Left ventricle myocardium inferior (tissue), 1 donor: Measurements from ENCODE around the gene TRAF3IP3. TPM values are rescaled to one million over a fixed set of nuclear protein-coding genes. Genes with fewer than 3 reads are reported as not detected.

Source experiments
- DNase-seq: peaks from one replicate; pipeline ENCODE4 v3.0.0-alpha.2; 2020
- H3K27ac ChIP-seq: fragments of 200-600 bp; replicated peaks from 2 replicates; pipeline ENCODE4 v1.8.0; 2021
- H3K27me3 ChIP-seq: fragments of 200-600 bp; 2 replicates; pipeline ENCODE4 v1.8.0; 2021; ENCODE audit warnings: low read depth
- H3K36me3 ChIP-seq: fragments of 200-600 bp; 2 replicates; pipeline ENCODE4 v1.8.0; 2021
- H3K4me1 ChIP-seq: fragments of 200-600 bp; 2 replicates; pipeline ENCODE4 v1.8.0; 2021
- H3K4me3 ChIP-seq: fragments of 200-600 bp; 2 replicates; pipeline ENCODE4 v1.8.0; 2021; ENCODE audit warnings: mild to moderate bottlenecking, moderate library complexity
- H3K9me3 ChIP-seq: fragments of 200-600 bp; replicated peaks from 2 replicates; pipeline ENCODE4 v1.8.0; 2021
- intact Hi-C: fragments of 100-400 bp; cut with micrococcal nuclease; formaldehyde crosslinking; loops from one replicate; pipeline ENCODE4 v1.11.0; 2022
- total RNA-seq: library from RNA; stranded (reverse); fragmentation: NEBNext Ultra II Directional; extraction: Animal tissue kit (Norgen Biotek cat#: 25700); gene quantifications from one replicate; pipeline ENCODE4 v1.2.1, GENCODE V29; 2021
- TF ChIP-seq, protein P1 (sequence below): fragments of 200-600 bp; IDR thresholded peaks from 2 replicates; pipeline ENCODE4 v1.8.0; 2021; ENCODE audit warnings: antibody characterized with exemption, mild to moderate bottlenecking, borderline replicate concordance
- donor health status: DM: no; HTN: yes; CAD: no; lungs with severe emphysema.

The TRAF3IP3 gene
- total RNA-seq, 1 donor from 2014 or later = 1.2 TPM

DNA sequence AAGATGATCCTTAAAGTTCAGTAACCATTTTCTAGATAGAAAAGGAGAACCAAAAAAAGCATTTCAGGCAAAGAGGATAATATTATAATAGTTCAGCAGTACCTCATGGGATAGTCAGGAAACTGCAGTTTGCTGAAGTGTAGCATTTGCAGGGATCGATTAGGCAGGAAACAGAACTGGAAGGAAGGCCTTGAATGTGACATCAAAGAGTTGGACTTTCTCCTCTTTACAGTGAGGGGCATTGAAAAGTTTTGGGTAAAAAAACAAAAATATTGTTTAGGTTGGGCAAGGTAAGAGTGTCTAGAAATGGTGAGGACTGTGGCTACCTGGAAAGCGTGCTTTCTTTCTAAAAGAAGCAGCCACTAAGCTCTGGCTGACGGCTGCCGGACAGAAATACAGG, 58.0 kb downstream of the TRAF3IP3 start:
- TF ChIP-seq, protein P1, sequence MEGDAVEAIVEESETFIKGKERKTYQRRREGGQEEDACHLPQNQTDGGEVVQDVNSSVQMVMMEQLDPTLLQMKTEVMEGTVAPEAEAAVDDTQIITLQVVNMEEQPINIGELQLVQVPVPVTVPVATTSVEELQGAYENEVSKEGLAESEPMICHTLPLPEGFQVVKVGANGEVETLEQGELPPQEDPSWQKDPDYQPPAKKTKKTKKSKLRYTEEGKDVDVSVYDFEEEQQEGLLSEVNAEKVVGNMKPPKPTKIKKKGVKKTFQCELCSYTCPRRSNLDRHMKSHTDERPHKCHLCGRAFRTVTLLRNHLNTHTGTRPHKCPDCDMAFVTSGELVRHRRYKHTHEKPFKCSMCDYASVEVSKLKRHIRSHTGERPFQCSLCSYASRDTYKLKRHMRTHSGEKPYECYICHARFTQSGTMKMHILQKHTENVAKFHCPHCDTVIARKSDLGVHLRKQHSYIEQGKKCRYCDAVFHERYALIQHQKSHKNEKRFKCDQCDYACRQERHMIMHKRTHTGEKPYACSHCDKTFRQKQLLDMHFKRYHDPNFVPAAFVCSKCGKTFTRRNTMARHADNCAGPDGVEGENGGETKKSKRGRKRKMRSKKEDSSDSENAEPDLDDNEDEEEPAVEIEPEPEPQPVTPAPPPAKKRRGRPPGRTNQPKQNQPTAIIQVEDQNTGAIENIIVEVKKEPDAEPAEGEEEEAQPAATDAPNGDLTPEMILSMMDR = no peak
- Histone ChIP-seq H3K27me3 (peaks cover 5% of the 10 kb centered on the region), H3K9me3 (no peaks in the 10 kb centered on the region), H3K27ac (no peak overlapping the region), H3K4me3 (no peak overlapping the region), H3K36me3 (no peaks in the 10 kb centered on the region), H3K4me1 (peaks cover under 1% of the 10 kb centered on the region)
- intact Hi-C loops = no loop called here
- DNase-seq = no peak

DNA sequence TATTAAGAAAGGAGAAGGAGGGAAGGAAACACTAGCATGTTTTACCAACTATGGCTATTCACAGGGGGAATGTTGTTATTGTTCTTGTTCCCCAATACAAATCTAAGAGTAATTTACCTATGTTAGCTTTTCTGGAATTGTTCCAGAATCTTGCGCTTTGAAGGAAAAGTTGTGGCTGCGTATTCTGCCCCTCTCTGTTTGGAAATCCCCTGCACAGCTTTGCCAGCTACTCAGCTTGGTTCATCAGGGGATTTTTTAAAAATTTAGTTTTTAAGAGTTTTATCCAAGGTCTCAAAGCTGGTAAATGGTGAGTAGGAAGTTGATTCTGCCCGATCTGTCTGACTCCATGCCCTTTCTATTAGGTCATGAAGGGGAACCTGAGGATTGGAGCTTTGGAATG, 59.6 kb downstream of the TRAF3IP3 start:
- TF ChIP-seq, protein P1 = no peak
- Histone ChIP-seq H3K27me3 (peaks cover 16% of the 10 kb centered on the region), H3K4me3 (no peak overlapping the region), H3K36me3 (no peaks in the 10 kb centered on the region), H3K4me1 (no peaks in the 10 kb centered on the region), H3K9me3 (no peaks in the 10 kb centered on the region), H3K27ac (no peak overlapping the region)
- intact Hi-C loops = no loop called here
- no peak for DNase-seq

DNA sequence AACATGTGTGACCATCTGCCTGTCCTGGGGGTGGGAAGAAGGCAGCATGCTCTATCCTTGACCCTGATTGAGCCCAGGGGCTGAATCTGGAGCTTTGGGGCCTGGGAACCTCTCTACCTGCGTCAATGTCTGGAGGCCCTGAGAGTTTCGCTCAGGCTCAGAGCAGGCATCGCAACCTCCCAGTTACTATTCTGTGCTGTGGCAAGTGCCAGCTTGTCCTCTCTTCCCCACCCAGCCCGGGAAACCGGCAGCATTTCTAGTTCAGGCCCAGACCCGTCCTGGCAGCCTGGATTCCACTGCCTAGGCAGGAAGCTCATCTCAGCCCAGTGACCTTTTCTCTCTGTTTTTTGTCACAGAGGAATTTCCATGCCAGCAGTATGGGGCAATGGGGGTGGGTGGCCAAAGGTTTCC, 60.1 kb downstream of the TRAF3IP3 start:
- TF ChIP-seq, protein P1 = no peak
- H3K27me3 ChIP-seq = peaks cover 16% of the 10 kb centered on the region
- intact Hi-C loops = no loop called here
- no peaks in the 10 kb centered on the region for H3K4me1 ChIP-seq
- H3K9me3 ChIP-seq = no peaks in the 10 kb centered on the region
- H3K36me3 ChIP-seq = no peaks in the 10 kb centered on the region
- H3K27ac ChIP-seq = no peak overlapping the region
- H3K4me3 ChIP-seq = no peak overlapping the region
- no peak for DNase-seq

DNA sequence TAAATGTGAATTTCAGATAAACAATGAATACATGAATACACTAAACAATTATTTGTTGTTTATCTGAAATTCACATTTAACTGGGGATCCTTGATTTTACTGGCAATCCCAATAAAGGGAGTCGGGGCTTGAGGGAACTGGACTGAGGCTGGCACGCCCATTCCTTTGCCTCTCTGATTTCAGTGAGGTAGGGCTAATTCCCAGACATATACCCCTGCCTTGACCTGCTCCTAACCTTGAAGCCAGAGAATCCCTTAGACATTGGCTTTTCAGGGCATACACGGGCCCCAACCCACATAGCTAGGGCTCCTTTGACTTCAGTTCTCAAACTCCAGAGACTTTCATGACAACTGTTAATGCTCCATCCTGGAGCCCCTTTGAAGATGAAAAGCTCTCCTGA, 61.1 kb downstream of the TRAF3IP3 start:
- DNase-seq = no peak
- no peaks in the 10 kb centered on the region for H3K9me3 ChIP-seq
- H3K4me3 ChIP-seq = no peak overlapping the region
- intact Hi-C loops = no loop called here
- H3K27ac ChIP-seq = no peak overlapping the region
- no peaks in the 10 kb centered on the region for H3K4me1 ChIP-seq
- no peaks in the 10 kb centered on the region for H3K36me3 ChIP-seq
- H3K27me3 ChIP-seq = peaks cover 16% of the 10 kb centered on the region
- TF ChIP-seq, protein P1 = no peak

DNA sequence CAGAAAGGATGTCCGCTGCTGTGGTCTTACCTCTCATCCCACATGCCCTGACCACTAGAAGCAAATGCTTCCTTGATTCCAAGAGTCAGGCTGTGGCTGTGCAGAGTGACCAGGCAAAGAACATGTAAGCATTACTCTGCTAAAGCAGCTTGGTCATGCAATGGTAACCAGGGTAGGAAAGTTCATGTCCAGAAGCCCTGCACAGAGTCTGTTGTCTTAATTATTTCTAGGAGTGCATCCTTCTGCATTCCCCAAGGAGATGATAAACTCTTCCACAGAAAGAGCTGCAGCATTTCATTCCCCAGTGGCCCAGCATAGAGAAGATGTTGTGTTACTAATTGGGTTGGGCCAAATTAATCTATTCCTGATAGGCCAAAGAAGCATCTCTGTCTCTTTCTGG, 61.8 kb downstream of the TRAF3IP3 start:
- TF ChIP-seq, protein P1 = no peak
- DNase-seq = no peak
- Histone ChIP-seq H3K4me3 (no peak overlapping the region), H3K36me3 (no peaks in the 10 kb centered on the region), H3K4me1 (peaks cover 1% of the 10 kb centered on the region), H3K27me3 (peaks cover 16% of the 10 kb centered on the region), H3K27ac (no peak overlapping the region), H3K9me3 (no peaks in the 10 kb centered on the region)
- intact Hi-C loops = no loop called here

DNA sequence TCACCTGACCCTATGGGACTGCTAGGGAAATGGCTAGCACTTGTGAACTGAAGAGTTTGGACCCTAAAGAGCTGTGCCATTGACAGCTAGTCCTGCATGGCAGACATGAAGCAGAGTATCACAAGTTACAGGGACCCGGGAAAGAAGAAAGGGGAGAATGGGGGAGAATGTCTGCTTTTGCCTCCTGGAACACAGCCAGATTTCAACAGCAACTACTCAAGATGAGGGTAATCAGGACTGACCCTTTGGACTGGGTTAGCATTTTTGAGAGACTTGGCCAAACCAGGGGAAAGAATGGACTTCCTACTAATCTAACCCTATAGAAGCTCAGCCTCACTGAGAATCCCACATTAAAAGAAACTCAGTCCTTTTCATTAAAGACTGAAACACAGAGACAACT, 63.2 kb downstream of the TRAF3IP3 start:
- H3K27ac ChIP-seq = no peak overlapping the region
- no peak for DNase-seq
- H3K36me3 ChIP-seq = no peaks in the 10 kb centered on the region
- H3K4me3 ChIP-seq = no peak overlapping the region
- TF ChIP-seq, protein P1 = no peak
- intact Hi-C loops = no loop called here
- peaks cover 16% of the 10 kb centered on the region for H3K27me3 ChIP-seq
- H3K9me3 ChIP-seq = no peaks in the 10 kb centered on the region
- H3K4me1 ChIP-seq = peaks cover 11% of the 10 kb centered on the region
